H9 (cell line): ENCODE results near the gene BMPR1A. TPM values are rescaled to one million over a fixed set of nuclear protein-coding genes. Genes with fewer than 3 reads are reported as not detected.

Experiments
- DNase-seq: peaks from one replicate; pipeline ENCODE4 v3.0.0-alpha.2; 2017
- H2AFZ ChIP-seq: one replicate; pipeline ENCODE4 v1.6.1; 2013; ENCODE audit warnings: mild to moderate bottlenecking, low read length, control low read depth, moderate library complexity
- H2AK5ac ChIP-seq: 2 replicates; pipeline ENCODE4 v1.6.1; 2013; ENCODE audit warnings: low read length, control low read depth, mixed read lengths; ENCODE audit not compliant: insufficient read length
- H2BK120ac ChIP-seq: one replicate; pipeline ENCODE4 v1.6.1; 2013; ENCODE audit warnings: low read depth, mild to moderate bottlenecking, low read length, control low read depth, inconsistent platforms; ENCODE audit not compliant: poor library complexity, severe bottlenecking
- H2BK12ac ChIP-seq: 2 replicates; pipeline ENCODE4 v1.6.1; 2013; ENCODE audit warnings: low read length, control low read depth, mixed read lengths, low read depth; ENCODE audit not compliant: insufficient read length
- H2BK15ac ChIP-seq: 2 replicates; pipeline ENCODE4 v1.6.1; 2013; ENCODE audit warnings: low read depth, low read length, control low read depth
- H2BK20ac ChIP-seq: one replicate; pipeline ENCODE4 v1.6.1; 2013; ENCODE audit warnings: low read depth, mild to moderate bottlenecking, low read length, control low read depth, inconsistent platforms; ENCODE audit not compliant: poor library complexity, severe bottlenecking
- H2BK5ac ChIP-seq: 2 replicates; pipeline ENCODE4 v1.6.1; 2013; ENCODE audit warnings: low read length, control low read depth, mixed read lengths; ENCODE audit not compliant: insufficient read length
- H3K14ac ChIP-seq: 2 replicates; pipeline ENCODE4 v1.6.1; 2013; ENCODE audit warnings: low read length, control low read depth; ENCODE audit not compliant: insufficient read depth
- H3K18ac ChIP-seq: 2 replicates; pipeline ENCODE4 v1.6.1; 2013; ENCODE audit warnings: low read depth, mild to moderate bottlenecking, mixed read lengths, low read length, control low read depth; ENCODE audit not compliant: insufficient read length
- H3K23ac ChIP-seq: 2 replicates; pipeline ENCODE4 v1.6.1; 2013; ENCODE audit warnings: low read length, control low read depth, mixed read lengths, low read depth; ENCODE audit not compliant: insufficient read length
- H3K23me2 ChIP-seq: 2 replicates; pipeline ENCODE4 v1.6.1; 2013; ENCODE audit warnings: low read depth, mild to moderate bottlenecking, mixed read lengths, low read length, control low read depth; ENCODE audit not compliant: insufficient read length, poor library complexity, severe bottlenecking
- H3K27ac ChIP-seq: 2 replicates; pipeline ENCODE4 v1.5.1; 2013; ENCODE audit warnings: low read length, control low read depth, mixed read lengths, low read depth; ENCODE audit not compliant: insufficient read length
- H3K27me3 ChIP-seq: 2 replicates; pipeline ENCODE4 v1.6.1; 2013; ENCODE audit warnings: low read length, control low read depth, inconsistent platforms; ENCODE audit not compliant: insufficient read depth
- H3K4ac ChIP-seq: 2 replicates; pipeline ENCODE4 v1.6.1; 2013; ENCODE audit warnings: low read depth, mild to moderate bottlenecking, control low read depth, inconsistent platforms, low read length, moderate library complexity
- H3K4me1 ChIP-seq: 2 replicates; pipeline ENCODE4 v1.6.1; 2013; ENCODE audit warnings: low read length, control low read depth, inconsistent platforms; ENCODE audit not compliant: insufficient read depth
- H3K4me2 ChIP-seq: 2 replicates; pipeline ENCODE4 v1.6.1; 2013; ENCODE audit warnings: low read length, control low read depth, mixed read lengths; ENCODE audit not compliant: insufficient read length, insufficient read depth
- H3K56ac ChIP-seq: 2 replicates; pipeline ENCODE4 v1.6.1; 2013; ENCODE audit warnings: low read depth, mild to moderate bottlenecking, mixed read lengths, low read length, control low read depth; ENCODE audit not compliant: insufficient read length
- H3K79me1 ChIP-seq: 2 replicates; pipeline ENCODE4 v1.6.1; 2013; ENCODE audit warnings: low read depth, mild to moderate bottlenecking, moderate library complexity, low read length, control low read depth, inconsistent platforms; ENCODE audit not compliant: insufficient read depth, poor library complexity, severe bottlenecking
- H3K79me2 ChIP-seq: 2 replicates; pipeline ENCODE4 v1.6.1; 2013; ENCODE audit warnings: low read length, control low read depth, inconsistent platforms; ENCODE audit not compliant: insufficient read depth
- H3K9ac ChIP-seq: 2 replicates; pipeline ENCODE4 v1.6.1; 2013; ENCODE audit warnings: low read length, control low read depth, mixed read lengths; ENCODE audit not compliant: insufficient read length; ENCODE audit errors: extremely low read depth
- H3K9me3 ChIP-seq: one replicate; pipeline ENCODE4 v1.6.1; 2013; ENCODE audit warnings: low read depth, low read length, inconsistent platforms; ENCODE audit not compliant: control insufficient read depth
- H3T11ph ChIP-seq: one replicate; pipeline ENCODE4 v1.6.1; 2013; ENCODE audit warnings: mild to moderate bottlenecking, low read length, control low read depth, inconsistent platforms
- H4K20me1 ChIP-seq: one replicate; pipeline ENCODE4 v1.6.1; 2013; ENCODE audit not compliant: control insufficient read depth, insufficient read length, insufficient read depth
- H4K5ac ChIP-seq: 2 replicates; pipeline ENCODE4 v1.6.1; 2013; ENCODE audit warnings: low read depth, mild to moderate bottlenecking, mixed read lengths, low read length, control low read depth; ENCODE audit not compliant: insufficient read length
- H4K8ac ChIP-seq: replicated peaks from 2 replicates; pipeline ENCODE4 v1.6.1; 2013; ENCODE audit warnings: low read length, control low read depth, mixed read lengths, low read depth; ENCODE audit not compliant: insufficient read length
- H4K91ac ChIP-seq: 2 replicates; pipeline ENCODE4 v1.6.1; 2013; ENCODE audit warnings: low read depth, mild to moderate bottlenecking, moderate library complexity, mixed read lengths, low read length, control low read depth; ENCODE audit not compliant: insufficient read length
- H3K27ac Mint-ChIP-seq, 3 experiments: 2 replicates in 2 of 3; 3 replicates in 1 of 3; pipeline ENCODE4 v1.8.0; 2020 to 2021; ENCODE audit warnings: mixed read lengths in 3 of 3, mild to moderate bottlenecking in 1 of 3, moderate library complexity in 1 of 3
- H3K27me3 Mint-ChIP-seq: 2 replicates; pipeline ENCODE4 v1.8.0; 2021; ENCODE audit warnings: low read depth, mild to moderate bottlenecking, moderate library complexity, mixed read lengths
- H3K36me3 Mint-ChIP-seq, 3 experiments: 2 replicates in 2 of 3; 3 replicates in 1 of 3; pipeline ENCODE4 v1.8.0; 2020 to 2021; ENCODE audit warnings: low read depth in 3 of 3, mixed read lengths in 3 of 3; ENCODE audit not compliant: insufficient read depth in 1 of 3
- H3K4me1 Mint-ChIP-seq, 2 experiments: 2 replicates each; pipeline ENCODE4 v1.8.0; 2020; ENCODE audit warnings: mixed read lengths in 2 of 2
- H3K4me3 Mint-ChIP-seq, 2 experiments: 2 replicates in 1 of 2; 3 replicates in 1 of 2; pipeline ENCODE4 v1.8.0; 2020 to 2021; ENCODE audit warnings: mild to moderate bottlenecking in 2 of 2, mixed read lengths in 2 of 2, moderate library complexity in 1 of 2
- H3K9me3 Mint-ChIP-seq, 2 experiments: 2 replicates in 1 of 2; 3 replicates in 1 of 2; pipeline ENCODE4 v1.8.0; 2020; ENCODE audit warnings: mild to moderate bottlenecking in 2 of 2, mixed read lengths in 2 of 2, moderate library complexity in 1 of 2
- CTCF ChIP-seq: fragments of 200-600 bp; sonication (generic); conservative IDR thresholded peaks from 3 replicates; pipeline ENCODE4 v1.8.0; 2021; ENCODE audit warnings: antibody characterized with exemption, mild to moderate bottlenecking
- WGBS: extraction: QIAGEN DNeasy Blood & Tissue Kit; methylation state at CpG from one replicate; pipeline ENCODE4 v1.1.7; 2013; ENCODE audit warnings: missing lambda C conversion rate, low lambda C conversion rate, mixed read lengths; ENCODE audit not compliant: insufficient read length; ENCODE audit errors: extremely low coverage; 5-methylcytosine and 5-hydroxymethylcytosine counted together
- total RNA-seq: library from RNA; stranded (reverse); gene quantifications from 2 replicates; pipeline ENCODE4 v1.2.1, GENCODE V29; 2021

BMPR1A gene
- total RNA-seq, 1 experiment from 2014 or later, result 138 TPM

GRCh38 chr10:86753638-86754434 lies 2.6 kb upstream of the BMPR1A start:
- no peaks in the 10 kb centered on the region for H3K9me3 ChIP-seq
- H3K9me3 Mint-ChIP-seq, result no peaks in the 10 kb centered on the region
- no peak overlapping the region for H3T11ph ChIP-seq
- H3K27me3 Mint-ChIP-seq, result no peaks in the 10 kb centered on the region
- peaks cover 1% of the 10 kb centered on the region; the same call in 1 of the 2 replicates for H3K4me1 ChIP-seq
- H3K23me2 ChIP-seq, result no peaks in the 10 kb centered on the region
- H3K56ac ChIP-seq, result no peak overlapping the region
- TF ChIP-seq CTCF, result no peak
- H3K4me2 ChIP-seq, result peak overlapping the region; percentile 3
- no peak overlapping the region for H4K8ac ChIP-seq
- no peak overlapping the region for H3K4ac ChIP-seq
- no peak overlapping the region for H3K27ac ChIP-seq
- no peak overlapping the region for H3K23ac ChIP-seq
- no peak overlapping the region for H2BK15ac ChIP-seq
- WGBS, result no CpG with 5 or more reads among the region's 12 CpGs
- H3K4me1 Mint-ChIP-seq, result peaks cover 33% of the 10 kb centered on the region in 2 experiments
- no peak overlapping the region for H2BK20ac ChIP-seq
- H2BK120ac ChIP-seq, result no peak overlapping the region
- H2AK5ac ChIP-seq, result no peak overlapping the region
- peak overlapping the region in 2 of 3 experiments; percentile 56 to 74; a peak in 3 of 7 replicates for H3K27ac Mint-ChIP-seq
- DNase-seq, result no peak
- H2BK5ac ChIP-seq, result no peak overlapping the region
- peaks cover 23% of the 10 kb centered on the region for H3K79me2 ChIP-seq
- no peak overlapping the region for H3K18ac ChIP-seq
- H4K20me1 ChIP-seq, result peaks cover 4% of the 10 kb centered on the region
- H2AFZ ChIP-seq, result no peak overlapping the region
- no peak overlapping the region for H2BK12ac ChIP-seq
- H4K91ac ChIP-seq, result no peak overlapping the region
- H3K9ac ChIP-seq, result no peak overlapping the region
- peak overlapping the region in 1 of 2 experiments; percentile 49; a peak in 3 of 5 replicates for H3K4me3 Mint-ChIP-seq
- H3K27me3 ChIP-seq, result no peaks in the 10 kb centered on the region
- peaks cover 6 to 10% (median 8%) of the 10 kb centered on the region in 3 experiments; a peak in 5 of 7 replicates for H3K36me3 Mint-ChIP-seq
- no peak overlapping the region for H4K5ac ChIP-seq
- no peaks in the 10 kb centered on the region for H3K79me1 ChIP-seq
- H3K14ac ChIP-seq, result no peak overlapping the region
